ENCODE data around the gene OR10T2. TPM values are rescaled to one million over a fixed set of nuclear protein-coding genes. Genes with fewer than 3 reads are reported as not detected.

OR10T2 gene
- total RNA-seq, 3 donors from 2014 or later (not counting 1 experiment from before 2014, with no cell fraction given) = not detected

- Mint-ChIP-seq H3K4me3 (no peak within 1 kb of the TSS), H3K27ac (no peak within 1 kb of the TSS), H3K9me3 (peaks cover 2 to 3% of the 10 kb centered on the region in 2 donors), H3K36me3 (peaks cover 6% of the 10 kb centered on the region), H3K27me3 (ENCODE audit: low read depth in 2 of 2) (peaks cover 30 to 43% of the 10 kb centered on the region in 2 donors), H3K4me1 (no peaks in the 10 kb centered on the region)
- H3K4me3 ChIP-seq (ENCODE audit: low read length) = no peak within 1 kb of the TSS
- no peaks in the 10 kb centered on the region for H3K4me1 ChIP-seq (ENCODE audit: control insufficient read depth, insufficient read depth, low read length)
- H3K27ac ChIP-seq (ENCODE audit: low read length) = no peak within 1 kb of the TSS
- DNase-seq (no peak), ATAC-seq (no peak)
- H3K9me3 ChIP-seq (ENCODE audit: control insufficient read depth, insufficient read depth, low read length) = no peaks in the 10 kb centered on the region
- intact Hi-C loops (cut with micrococcal nuclease) = no loop called here
- no peak for TF ChIP-seq CTCF (IDR thresholded peaks at IDR 0.05)
- WGBS (ENCODE audit: insufficient coverage) = 100% methylated on average over 1 of the region's 1 CpG
- no peaks in the 10 kb centered on the region for H3K27me3 ChIP-seq (ENCODE audit: control insufficient read depth, insufficient read depth, low read length)
- no peaks in the 10 kb centered on the region for H3K36me3 ChIP-seq (ENCODE audit: control insufficient read depth, insufficient read depth, low read length)
These were observed 26.9 kb upstream of the OR10T2 start, which contains the start of gene OR10K2 for GRCh38 chr1:158426137-158426536. Gene OR10K2 (minus strand): TSS chr1:158426237. CDS start chr1:158420866, 5,371 bp downstream.

DNA sequence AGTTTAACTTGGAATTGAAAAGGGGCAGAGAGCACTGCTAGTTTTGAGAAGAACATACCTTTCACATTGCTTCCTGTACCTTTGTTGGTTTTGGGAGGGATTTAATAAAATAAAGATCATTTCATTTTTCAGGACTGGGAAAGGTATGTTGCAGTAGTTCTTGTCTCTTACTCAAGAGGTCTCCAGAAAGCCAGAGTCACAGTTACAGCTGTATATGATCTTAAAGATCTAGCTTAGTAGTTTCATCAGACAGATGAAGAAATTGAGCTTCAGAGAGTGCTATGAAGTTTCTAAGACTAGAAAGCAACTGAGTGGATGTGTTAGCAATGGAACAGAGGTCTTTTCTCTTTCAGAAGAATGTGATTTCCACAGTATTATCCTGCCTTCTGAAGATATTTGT lies 25.8 kb upstream of the OR10T2 start:
- H3K9me3 Mint-ChIP-seq = peaks cover 0 to 3% of the 10 kb centered on the region in 2 donors
- Histone ChIP-seq H3K27me3 (ENCODE audit: control insufficient read depth, insufficient read depth, low read length) (no peaks in the 10 kb centered on the region), H3K4me1 (ENCODE audit: control insufficient read depth, insufficient read depth, low read length) (no peaks in the 10 kb centered on the region), H3K9me3 (ENCODE audit: control insufficient read depth, insufficient read depth, low read length) (no peaks in the 10 kb centered on the region), H3K36me3 (ENCODE audit: control insufficient read depth, insufficient read depth, low read length) (no peaks in the 10 kb centered on the region), H3K27ac (ENCODE audit: low read length) (no peak overlapping the region), H3K4me3 (ENCODE audit: low read length) (no peak overlapping the region)
- H3K4me1 Mint-ChIP-seq = no peaks in the 10 kb centered on the region
- peaks cover 6% of the 10 kb centered on the region for H3K36me3 Mint-ChIP-seq
- no peak for DNase-seq
- intact Hi-C loops (cut with micrococcal nuclease) = no loop called here
- no peak for ATAC-seq
- no peak overlapping the region for H3K27ac Mint-ChIP-seq
- TF ChIP-seq CTCF (IDR thresholded peaks at IDR 0.05) = no peak
- H3K4me3 Mint-ChIP-seq = no peak overlapping the region
- H3K27me3 Mint-ChIP-seq (ENCODE audit: low read depth in 2 of 2) = peaks cover 36 to 42% of the 10 kb centered on the region in 2 donors

- intact Hi-C loops (cut with micrococcal nuclease) = no loop called here
- no peak for TF ChIP-seq CTCF (IDR thresholded peaks at IDR 0.05)
These were observed 22.9 kb upstream of the OR10T2 start for GRCh38 chr1:158422212-158422611.

GRCh38 chr1:158417586-158417985 lies 18.3 kb upstream of the OR10T2 start:
- Mint-ChIP-seq H3K4me1 (no peaks in the 10 kb centered on the region), H3K27me3 (ENCODE audit: low read depth in 2 of 2) (peaks cover 42 to 55% of the 10 kb centered on the region in 2 donors), H3K36me3 (no peaks in the 10 kb centered on the region), H3K9me3 (no peaks in the 10 kb centered on the region), H3K27ac (no peak overlapping the region), H3K4me3 (no peak overlapping the region)
- DNase-seq (no peak), ATAC-seq (no peak)
- Histone ChIP-seq H3K4me3 (ENCODE audit: low read length) (no peak overlapping the region), H3K27me3 (ENCODE audit: control insufficient read depth, insufficient read depth, low read length) (no peaks in the 10 kb centered on the region), H3K9me3 (ENCODE audit: control insufficient read depth, insufficient read depth, low read length) (no peaks in the 10 kb centered on the region), H3K36me3 (ENCODE audit: control insufficient read depth, insufficient read depth, low read length) (no peaks in the 10 kb centered on the region), H3K4me1 (ENCODE audit: control insufficient read depth, insufficient read depth, low read length) (no peaks in the 10 kb centered on the region), H3K27ac (ENCODE audit: low read length) (no peak overlapping the region)
- intact Hi-C loops (cut with micrococcal nuclease) = no loop called here
- TF ChIP-seq CTCF (IDR thresholded peaks at IDR 0.05) = no peak

More at GRCh38 chr1:158422212-158422611, 22.9 kb upstream of the OR10T2 start:
- Mint-ChIP-seq H3K27ac (no peak overlapping the region), H3K36me3 (no peaks in the 10 kb centered on the region), H3K27me3 (ENCODE audit: low read depth in 2 of 2) (peaks cover 25 to 34% of the 10 kb centered on the region in 2 donors), H3K9me3 (no peaks in the 10 kb centered on the region), H3K4me3 (no peak overlapping the region), H3K4me1 (no peaks in the 10 kb centered on the region)
- H3K4me1 ChIP-seq (ENCODE audit: control insufficient read depth, insufficient read depth, low read length) = no peaks in the 10 kb centered on the region
- ATAC-seq (no peak), DNase-seq (no peak)
- H3K4me3 ChIP-seq (ENCODE audit: low read length) = no peak overlapping the region
- no peaks in the 10 kb centered on the region for H3K36me3 ChIP-seq (ENCODE audit: control insufficient read depth, insufficient read depth, low read length)
- no peaks in the 10 kb centered on the region for H3K27me3 ChIP-seq (ENCODE audit: control insufficient read depth, insufficient read depth, low read length)
- no peaks in the 10 kb centered on the region for H3K9me3 ChIP-seq (ENCODE audit: control insufficient read depth, insufficient read depth, low read length)
- no peak overlapping the region for H3K27ac ChIP-seq (ENCODE audit: low read length)

All from natural killer cell (primary cell).